Fibroblast of villous mesenchyme (primary cell): Measurements from ENCODE around the gene MOCS3. TPM values are rescaled to one million over a fixed set of nuclear protein-coding genes. Genes with fewer than 3 reads are reported as not detected.

ENCODE experiments used
- DNase-seq: peaks from one replicate; pipeline ENCODE4 v3.0.0-alpha.2; 2010; ENCODE audit warnings: low read depth
- H3K4me3 ChIP-seq: 2 replicates; pipeline ENCODE4 v1.5.1; 2011; ENCODE audit warnings: low read depth, mild to moderate bottlenecking, low read length
- CTCF ChIP-seq: IDR thresholded peaks from 2 replicates; pipeline ENCODE4 v1.5.1; 2012; ENCODE audit warnings: low read depth, mild to moderate bottlenecking, low read length; ENCODE audit not compliant: insufficient read depth
- total RNA-seq: library from RNA; depleted of rRNA; stranded (reverse); fragments of >200 nt; gene quantifications from 2 replicates; pipeline ENCODE4 v1.2.3, GENCODE V29; 2012

MOCS3 gene
- total RNA-seq, 1 donor, result 10.4 TPM

GRCh38 chr20:50980851-50981713 lies 22.5 kb downstream of the MOCS3 start:
- H3K4me3 ChIP-seq, result no peak overlapping the region
- DNase-seq, result peak; percentile 64
- peak; percentile 78 for TF ChIP-seq CTCF

GRCh38 chr20:50981714-50982048 lies 23.1 kb downstream of the MOCS3 start:
- DNase-seq, result no peak
- no peak for TF ChIP-seq CTCF
- no peak overlapping the region for H3K4me3 ChIP-seq

- H3K4me3 ChIP-seq, result no peak overlapping the region
- TF ChIP-seq CTCF, result no peak
- DNase-seq, result peak; percentile 53
Measured at GRCh38 chr20:50982363-50982762, 23.7 kb downstream of the MOCS3 start.

- no peak for TF ChIP-seq CTCF
- H3K4me3 ChIP-seq, result no peak overlapping the region
- no peak for DNase-seq
Measured at GRCh38 chr20:50983321-50983720, 24.7 kb downstream of the MOCS3 start.

GRCh38 chr20:50987493-50988210 lies 29.0 kb downstream of the MOCS3 start:
- peak; percentile 91 for DNase-seq
- no peak overlapping the region for H3K4me3 ChIP-seq
- peak; percentile 96 for TF ChIP-seq CTCF

- TF ChIP-seq CTCF, result no peak
- no peak overlapping the region for H3K4me3 ChIP-seq
- DNase-seq, result no peak
Measured at GRCh38 chr20:50991076-50991475, 32.5 kb downstream of the MOCS3 start.
